T-helper 2 cell treated with Interferon-gamma antibody and Interleukin-4, amounts not matched to agents 100 ng/mL and 5 ng/mL, for 36 hours (primary cell): ENCODE measurements around the gene BICD1. TPM values are rescaled to one million over a fixed set of nuclear protein-coding genes. Genes with fewer than 3 reads are reported as not detected.

Source experiments
- intact Hi-C: fragments of 100-400 bp; cut with micrococcal nuclease; formaldehyde crosslinking; loops from one replicate; pipeline ENCODE4 v1.15.1; 2023
- total RNA-seq: library from RNA; stranded (reverse); gene quantifications from 2 replicates; pipeline ENCODE4 v1.2.3, GENCODE V29; 2022

BICD1 gene
- total RNA-seq, 1 donor from 2014 or later, result 12.4 TPM

GRCh38 chr12:32139064-32139421 is 32.4 kb downstream of the BICD1 start:
- intact Hi-C loops, result loop anchor here (10.0 kb wide), 1 partner anchor 484 kb away; the partner anchor contains the start of gene ETFBKMT

DNA sequence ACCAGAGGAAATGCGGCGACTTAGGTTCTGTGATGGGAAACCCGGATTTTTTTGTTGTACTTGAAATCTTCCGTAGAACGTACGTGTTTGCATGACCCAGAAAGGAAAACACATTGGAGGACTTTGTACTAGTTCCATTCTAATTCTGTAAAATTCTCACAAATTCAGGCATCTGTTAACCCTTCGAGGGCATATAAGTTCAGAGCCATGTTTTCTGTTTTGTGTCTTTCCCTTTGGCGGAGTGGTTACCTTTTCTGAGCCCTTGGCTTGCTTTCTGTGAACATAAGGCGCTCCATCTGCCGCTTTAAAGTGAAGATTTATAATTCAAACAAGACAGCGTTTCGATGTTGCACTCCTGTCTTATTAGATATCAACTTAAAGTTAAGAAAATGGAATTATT is 34.2 kb downstream of the BICD1 start:
- intact Hi-C loops, result no loop called here

GRCh38 chr12:32145096-32145495 is 38.4 kb downstream of the BICD1 start:
- intact Hi-C loops, result no loop called here

DNA sequence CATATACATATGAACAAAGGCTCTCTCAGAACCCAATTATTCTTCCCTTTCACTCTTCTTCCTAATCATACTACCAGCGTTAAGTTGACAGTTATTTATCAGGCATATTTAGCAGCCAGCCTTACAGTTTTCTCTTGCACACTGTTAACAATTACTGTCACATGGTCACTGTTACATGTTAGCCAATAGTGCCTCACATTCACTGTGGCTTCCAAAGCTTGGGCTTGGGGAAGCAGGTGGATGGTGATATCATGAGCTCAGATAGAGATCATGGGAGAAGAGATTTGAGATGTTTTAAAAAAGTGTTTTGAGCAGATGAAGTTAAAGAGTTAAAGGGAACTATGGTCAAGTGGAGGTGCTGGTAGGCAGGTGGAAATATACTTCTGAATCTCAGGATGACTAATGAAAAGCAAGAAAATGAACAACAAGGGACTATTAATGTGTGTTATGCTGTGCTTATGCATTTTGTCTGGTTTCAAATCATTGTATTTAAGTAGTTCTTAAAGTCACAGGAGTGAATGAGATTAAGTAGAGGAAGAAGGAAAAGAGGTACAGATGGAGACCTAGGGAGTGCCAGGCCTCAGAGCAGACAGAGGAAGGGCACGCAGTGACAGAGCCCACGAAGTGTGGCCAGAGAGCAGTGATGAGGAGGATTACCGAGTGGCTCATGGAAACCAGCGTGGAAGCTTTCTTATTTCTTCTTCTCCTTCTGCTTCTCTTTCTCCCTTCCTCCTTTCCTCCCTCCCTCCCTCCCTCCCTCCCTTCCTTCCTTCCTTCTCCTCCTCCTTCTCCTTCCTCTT is 39.6 kb downstream of the BICD1 start:
- intact Hi-C loops, result no loop called here

- intact Hi-C loops, result no loop called here
These were observed 41.7 kb downstream of the BICD1 start for GRCh38 chr12:32148372-32148771.

GRCh38 chr12:32149489-32149888 is 42.8 kb downstream of the BICD1 start:
- intact Hi-C loops, result no loop called here

DNA sequence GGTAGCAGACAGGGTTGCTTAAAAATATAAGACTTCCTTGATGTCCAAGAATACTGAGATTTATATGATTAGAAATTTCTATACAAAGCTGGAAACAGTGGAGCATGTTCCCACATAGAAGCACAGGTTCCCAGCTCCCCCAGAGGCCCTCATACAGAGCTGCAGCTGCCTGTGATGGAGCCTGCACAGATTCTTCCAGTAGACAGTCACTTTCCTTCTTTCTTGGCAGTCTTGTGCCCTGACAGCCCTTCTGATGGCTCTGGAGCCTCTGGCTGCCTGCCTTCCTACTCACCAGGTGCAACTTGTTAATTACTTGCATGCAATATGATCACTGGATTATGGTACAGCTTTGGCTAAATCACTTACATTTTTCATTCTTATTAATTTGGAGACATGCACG is 44.4 kb downstream of the BICD1 start:
- intact Hi-C loops, result no loop called here

DNA sequence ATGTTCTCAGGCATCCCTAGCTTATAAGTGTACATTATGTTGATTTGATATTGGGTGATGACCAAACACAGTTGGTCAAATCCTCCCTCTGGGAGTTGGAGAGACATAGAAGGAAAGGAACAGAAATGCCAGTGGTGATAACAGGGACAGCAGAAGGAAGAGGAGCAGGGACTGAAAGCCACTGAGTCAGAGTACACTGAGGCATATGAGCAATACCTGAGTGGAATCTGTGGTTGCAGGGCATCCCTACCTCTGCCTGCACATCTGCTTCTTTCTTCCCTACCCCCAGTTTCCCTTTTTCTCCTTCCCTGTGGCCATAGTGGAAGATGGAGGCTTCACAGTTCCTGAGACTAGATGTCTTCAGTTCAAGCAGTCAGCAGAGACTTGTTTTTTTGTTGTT is 44.9 kb downstream of the BICD1 start:
- intact Hi-C loops, result no loop called here

- intact Hi-C loops, result no loop called here
These were observed 48.4 kb downstream of the BICD1 start for GRCh38 chr12:32155041-32155440.

GRCh38 chr12:32155961-32156529 is 49.4 kb downstream of the BICD1 start:
- intact Hi-C loops, result no loop called here

GRCh38 chr12:32158525-32158924 is 51.9 kb downstream of the BICD1 start:
- intact Hi-C loops, result no loop called here

DNA sequence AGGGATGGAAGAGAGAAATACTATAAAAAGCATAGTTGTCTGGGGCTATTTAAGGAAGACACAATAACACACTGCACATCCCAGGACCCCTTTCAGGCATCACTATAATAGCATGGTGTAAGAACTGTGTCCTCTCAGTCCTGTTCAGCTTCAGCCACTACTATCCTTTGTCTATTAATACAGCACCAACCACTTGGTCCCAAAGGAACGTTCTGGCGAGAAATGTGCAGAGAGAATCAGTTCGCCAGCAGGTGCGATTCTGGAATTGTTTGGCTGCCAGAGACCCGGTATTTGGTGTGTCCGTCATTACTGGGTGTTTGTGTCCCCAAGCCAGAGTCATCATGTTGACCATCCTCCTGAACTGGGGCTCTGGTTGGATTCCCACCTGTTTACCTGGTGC is 52.7 kb downstream of the BICD1 start:
- intact Hi-C loops, result no loop called here

GRCh38 chr12:32159925-32160324 is 53.3 kb downstream of the BICD1 start:
- intact Hi-C loops, result no loop called here

DNA sequence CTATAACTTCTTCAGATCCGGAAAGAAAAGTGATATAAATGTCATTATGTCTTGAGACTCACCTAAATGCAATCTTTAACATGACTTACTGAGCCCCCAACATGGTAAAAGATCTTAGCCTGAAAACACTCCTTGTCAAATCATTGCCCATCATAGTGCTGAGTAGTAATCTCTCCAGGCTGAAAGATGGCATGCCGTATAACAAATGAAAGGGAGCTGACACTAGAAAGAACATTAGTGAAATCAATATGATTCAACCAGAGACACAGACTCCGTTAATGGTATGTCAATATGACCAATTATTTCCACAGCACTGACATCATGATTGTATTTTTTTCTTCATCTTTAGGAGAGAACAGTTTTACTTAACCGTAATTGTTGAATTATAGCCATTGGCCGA is 54.4 kb downstream of the BICD1 start:
- intact Hi-C loops, result no loop called here

DNA sequence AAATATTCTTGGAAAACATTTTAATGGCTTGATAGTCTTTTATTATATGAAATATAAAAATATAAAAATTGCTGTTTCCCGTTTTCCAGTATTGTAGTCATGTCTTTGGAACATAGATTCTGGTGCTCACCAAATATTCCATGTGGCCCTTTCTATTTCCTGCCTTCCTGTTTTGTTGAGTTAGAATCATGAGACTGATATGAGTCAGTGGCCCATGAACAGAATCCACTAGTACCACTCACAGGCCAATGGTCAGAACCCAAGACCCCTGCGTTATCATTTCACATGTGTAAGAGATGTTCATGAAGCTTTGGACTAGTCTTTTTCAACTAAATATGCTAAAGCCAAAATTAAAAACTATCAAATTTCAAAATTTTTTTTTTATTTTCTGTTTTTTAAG is 56.9 kb downstream of the BICD1 start:
- intact Hi-C loops, result no loop called here

DNA sequence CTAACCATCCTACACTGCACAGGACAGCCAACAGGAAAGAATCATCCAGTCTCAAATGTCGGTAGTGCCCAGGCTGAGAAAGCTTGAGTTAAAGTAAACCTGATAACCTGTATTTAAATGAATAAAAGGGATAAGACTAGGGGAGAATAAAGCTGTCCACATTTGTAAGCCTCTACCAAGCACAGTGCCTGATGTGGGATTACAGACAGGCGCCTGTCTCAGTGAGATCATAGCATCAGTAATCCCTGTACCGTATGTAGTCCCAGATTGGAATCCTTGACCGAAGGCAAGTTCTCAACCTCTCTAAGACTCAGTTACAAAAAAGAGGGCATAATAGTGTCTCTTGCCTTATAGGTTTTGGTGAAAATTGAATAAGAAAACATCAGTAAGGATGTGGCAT is 59.9 kb downstream of the BICD1 start:
- intact Hi-C loops, result no loop called here

- intact Hi-C loops, result no loop called here
These were observed 63.9 kb downstream of the BICD1 start for GRCh38 chr12:32170437-32170998.

DNA sequence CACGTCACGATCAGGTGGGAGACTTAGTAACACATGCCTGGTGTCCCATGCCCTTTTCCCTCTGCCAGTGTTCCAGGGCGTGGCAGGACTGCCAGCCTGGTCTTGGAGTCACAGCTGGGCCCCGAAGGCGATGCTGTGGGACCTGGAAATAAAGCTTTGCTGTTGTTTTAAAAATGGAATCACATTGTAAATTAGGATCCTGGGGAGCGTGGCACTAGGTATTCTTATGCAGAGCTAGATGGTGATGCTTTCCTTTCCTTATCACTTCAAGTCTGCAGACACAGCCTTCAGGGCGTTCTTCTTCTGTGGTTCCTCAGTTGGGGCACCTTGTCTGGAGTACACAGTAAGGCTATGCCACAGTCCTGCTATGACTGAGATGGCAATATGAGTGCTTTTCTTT is 64.6 kb downstream of the BICD1 start:
- intact Hi-C loops, result no loop called here

- intact Hi-C loops, result no loop called here
These were observed 70.0 kb downstream of the BICD1 start for GRCh38 chr12:32176606-32177005.

- intact Hi-C loops, result no loop called here
These were observed 71.8 kb downstream of the BICD1 start for GRCh38 chr12:32178341-32179010.

DNA sequence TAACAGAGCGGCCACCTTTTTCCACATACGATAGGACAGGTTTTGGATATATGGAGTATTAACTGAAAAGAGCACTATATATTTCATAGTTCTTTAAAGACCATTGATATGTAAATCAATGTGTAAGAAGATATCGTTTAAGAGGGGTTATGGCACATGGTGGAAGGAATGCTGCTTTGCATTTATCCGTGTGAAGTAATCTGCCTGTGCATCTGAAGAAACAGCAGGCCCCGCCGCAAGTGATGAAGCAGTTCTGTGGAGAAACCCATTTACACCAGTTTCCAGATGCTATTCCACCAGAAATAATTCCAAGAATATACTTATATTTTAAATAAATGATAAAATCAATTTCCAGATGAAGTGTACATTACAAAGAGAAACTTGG is 72.4 kb downstream of the BICD1 start:
- intact Hi-C loops, result no loop called here

DNA sequence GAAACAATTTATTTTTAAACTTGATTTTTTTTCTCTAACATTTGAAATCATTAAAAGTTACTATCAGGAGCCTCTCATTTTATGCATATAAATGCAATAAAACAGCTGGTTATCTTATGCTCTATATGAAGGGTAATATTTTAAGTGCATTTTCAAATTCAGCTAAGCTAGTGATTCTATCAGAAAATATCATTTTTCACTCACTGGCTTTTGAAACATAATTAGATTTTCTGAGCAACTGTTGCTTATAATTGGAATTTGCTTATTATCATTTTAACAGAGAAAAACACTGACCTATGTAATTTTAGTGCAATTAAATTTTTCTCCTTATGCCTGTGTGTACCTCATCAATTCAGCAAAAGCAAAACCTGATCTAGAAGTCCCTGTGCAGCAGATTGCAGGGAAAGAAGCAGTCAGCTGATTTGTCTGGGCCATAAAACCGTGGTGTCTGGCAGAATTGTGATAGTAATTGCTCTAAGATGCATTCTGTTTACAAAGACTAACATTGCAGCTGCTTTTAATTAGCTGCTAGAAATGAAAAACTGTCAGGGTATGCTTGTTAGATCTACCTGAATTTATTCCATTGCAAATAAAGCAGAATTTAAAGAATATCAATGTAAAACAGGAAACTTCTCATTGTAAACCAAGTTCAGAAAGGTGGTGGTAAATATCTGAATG is 75.0 kb downstream of the BICD1 start:
- intact Hi-C loops, result no loop called here
